H9 (cell line): ENCODE measurements around the gene ANKH. TPM values are rescaled to one million over a fixed set of nuclear protein-coding genes. Genes with fewer than 3 reads are reported as not detected.

Source experiments
- DNase-seq: peaks from one replicate; pipeline ENCODE4 v3.0.0-alpha.2; 2017
- H2AFZ ChIP-seq: one replicate; pipeline ENCODE4 v1.6.1; 2013; ENCODE audit warnings: mild to moderate bottlenecking, low read length, control low read depth, moderate library complexity
- H2AK5ac ChIP-seq: 2 replicates; pipeline ENCODE4 v1.6.1; 2013; ENCODE audit warnings: low read length, control low read depth, mixed read lengths; ENCODE audit not compliant: insufficient read length
- H2BK120ac ChIP-seq: one replicate; pipeline ENCODE4 v1.6.1; 2013; ENCODE audit warnings: low read depth, mild to moderate bottlenecking, low read length, control low read depth, inconsistent platforms; ENCODE audit not compliant: poor library complexity, severe bottlenecking
- H2BK12ac ChIP-seq: 2 replicates; pipeline ENCODE4 v1.6.1; 2013; ENCODE audit warnings: low read length, control low read depth, mixed read lengths, low read depth; ENCODE audit not compliant: insufficient read length
- H2BK15ac ChIP-seq: 2 replicates; pipeline ENCODE4 v1.6.1; 2013; ENCODE audit warnings: low read depth, low read length, control low read depth
- H2BK20ac ChIP-seq: one replicate; pipeline ENCODE4 v1.6.1; 2013; ENCODE audit warnings: low read depth, mild to moderate bottlenecking, low read length, control low read depth, inconsistent platforms; ENCODE audit not compliant: poor library complexity, severe bottlenecking
- H2BK5ac ChIP-seq: 2 replicates; pipeline ENCODE4 v1.6.1; 2013; ENCODE audit warnings: low read length, control low read depth, mixed read lengths; ENCODE audit not compliant: insufficient read length
- H3K14ac ChIP-seq: 2 replicates; pipeline ENCODE4 v1.6.1; 2013; ENCODE audit warnings: low read length, control low read depth; ENCODE audit not compliant: insufficient read depth
- H3K18ac ChIP-seq: 2 replicates; pipeline ENCODE4 v1.6.1; 2013; ENCODE audit warnings: low read depth, mild to moderate bottlenecking, mixed read lengths, low read length, control low read depth; ENCODE audit not compliant: insufficient read length
- H3K23ac ChIP-seq: 2 replicates; pipeline ENCODE4 v1.6.1; 2013; ENCODE audit warnings: low read length, control low read depth, mixed read lengths, low read depth; ENCODE audit not compliant: insufficient read length
- H3K23me2 ChIP-seq: 2 replicates; pipeline ENCODE4 v1.6.1; 2013; ENCODE audit warnings: low read depth, mild to moderate bottlenecking, mixed read lengths, low read length, control low read depth; ENCODE audit not compliant: insufficient read length, poor library complexity, severe bottlenecking
- H3K27ac ChIP-seq: 2 replicates; pipeline ENCODE4 v1.5.1; 2013; ENCODE audit warnings: low read length, control low read depth, mixed read lengths, low read depth; ENCODE audit not compliant: insufficient read length
- H3K27me3 ChIP-seq: 2 replicates; pipeline ENCODE4 v1.6.1; 2013; ENCODE audit warnings: low read length, control low read depth, inconsistent platforms; ENCODE audit not compliant: insufficient read depth
- H3K4ac ChIP-seq: 2 replicates; pipeline ENCODE4 v1.6.1; 2013; ENCODE audit warnings: low read depth, mild to moderate bottlenecking, control low read depth, inconsistent platforms, low read length, moderate library complexity
- H3K4me1 ChIP-seq: 2 replicates; pipeline ENCODE4 v1.6.1; 2013; ENCODE audit warnings: low read length, control low read depth, inconsistent platforms; ENCODE audit not compliant: insufficient read depth
- H3K4me2 ChIP-seq: 2 replicates; pipeline ENCODE4 v1.6.1; 2013; ENCODE audit warnings: low read length, control low read depth, mixed read lengths; ENCODE audit not compliant: insufficient read length, insufficient read depth
- H3K56ac ChIP-seq: 2 replicates; pipeline ENCODE4 v1.6.1; 2013; ENCODE audit warnings: low read depth, mild to moderate bottlenecking, mixed read lengths, low read length, control low read depth; ENCODE audit not compliant: insufficient read length
- H3K79me1 ChIP-seq: 2 replicates; pipeline ENCODE4 v1.6.1; 2013; ENCODE audit warnings: low read depth, mild to moderate bottlenecking, moderate library complexity, low read length, control low read depth, inconsistent platforms; ENCODE audit not compliant: insufficient read depth, poor library complexity, severe bottlenecking
- H3K79me2 ChIP-seq: 2 replicates; pipeline ENCODE4 v1.6.1; 2013; ENCODE audit warnings: low read length, control low read depth, inconsistent platforms; ENCODE audit not compliant: insufficient read depth
- H3K9ac ChIP-seq: 2 replicates; pipeline ENCODE4 v1.6.1; 2013; ENCODE audit warnings: low read length, control low read depth, mixed read lengths; ENCODE audit not compliant: insufficient read length; ENCODE audit errors: extremely low read depth
- H3K9me3 ChIP-seq: one replicate; pipeline ENCODE4 v1.6.1; 2013; ENCODE audit warnings: low read depth, low read length, inconsistent platforms; ENCODE audit not compliant: control insufficient read depth
- H3T11ph ChIP-seq: one replicate; pipeline ENCODE4 v1.6.1; 2013; ENCODE audit warnings: mild to moderate bottlenecking, low read length, control low read depth, inconsistent platforms
- H4K20me1 ChIP-seq: one replicate; pipeline ENCODE4 v1.6.1; 2013; ENCODE audit not compliant: control insufficient read depth, insufficient read length, insufficient read depth
- H4K5ac ChIP-seq: 2 replicates; pipeline ENCODE4 v1.6.1; 2013; ENCODE audit warnings: low read depth, mild to moderate bottlenecking, mixed read lengths, low read length, control low read depth; ENCODE audit not compliant: insufficient read length
- H4K8ac ChIP-seq: replicated peaks from 2 replicates; pipeline ENCODE4 v1.6.1; 2013; ENCODE audit warnings: low read length, control low read depth, mixed read lengths, low read depth; ENCODE audit not compliant: insufficient read length
- H4K91ac ChIP-seq: 2 replicates; pipeline ENCODE4 v1.6.1; 2013; ENCODE audit warnings: low read depth, mild to moderate bottlenecking, moderate library complexity, mixed read lengths, low read length, control low read depth; ENCODE audit not compliant: insufficient read length
- H3K27ac Mint-ChIP-seq, 3 experiments: 2 replicates in 2 of 3; 3 replicates in 1 of 3; pipeline ENCODE4 v1.8.0; 2020 to 2021; ENCODE audit warnings: mixed read lengths in 3 of 3, mild to moderate bottlenecking in 1 of 3, moderate library complexity in 1 of 3
- H3K27me3 Mint-ChIP-seq: 2 replicates; pipeline ENCODE4 v1.8.0; 2021; ENCODE audit warnings: low read depth, mild to moderate bottlenecking, moderate library complexity, mixed read lengths
- H3K36me3 Mint-ChIP-seq, 3 experiments: 2 replicates in 2 of 3; 3 replicates in 1 of 3; pipeline ENCODE4 v1.8.0; 2020 to 2021; ENCODE audit warnings: low read depth in 3 of 3, mixed read lengths in 3 of 3; ENCODE audit not compliant: insufficient read depth in 1 of 3
- H3K4me1 Mint-ChIP-seq, 2 experiments: 2 replicates each; pipeline ENCODE4 v1.8.0; 2020; ENCODE audit warnings: mixed read lengths in 2 of 2
- H3K4me3 Mint-ChIP-seq, 2 experiments: 2 replicates in 1 of 2; 3 replicates in 1 of 2; pipeline ENCODE4 v1.8.0; 2020 to 2021; ENCODE audit warnings: mild to moderate bottlenecking in 2 of 2, mixed read lengths in 2 of 2, moderate library complexity in 1 of 2
- H3K9me3 Mint-ChIP-seq, 2 experiments: 2 replicates in 1 of 2; 3 replicates in 1 of 2; pipeline ENCODE4 v1.8.0; 2020; ENCODE audit warnings: mild to moderate bottlenecking in 2 of 2, mixed read lengths in 2 of 2, moderate library complexity in 1 of 2
- CTCF ChIP-seq: fragments of 200-600 bp; sonication (generic); conservative IDR thresholded peaks from 3 replicates; pipeline ENCODE4 v1.8.0; 2021; ENCODE audit warnings: antibody characterized with exemption, mild to moderate bottlenecking
- WGBS: extraction: QIAGEN DNeasy Blood & Tissue Kit; methylation state at CpG from one replicate; pipeline ENCODE4 v1.1.7; 2013; ENCODE audit warnings: missing lambda C conversion rate, low lambda C conversion rate, mixed read lengths; ENCODE audit not compliant: insufficient read length; ENCODE audit errors: extremely low coverage; 5-methylcytosine and 5-hydroxymethylcytosine counted together
- total RNA-seq: library from RNA; stranded (reverse); gene quantifications from 2 replicates; pipeline ENCODE4 v1.2.1, GENCODE V29; 2021

ANKH gene
- total RNA-seq, 1 experiment from 2014 or later, result 9.6 TPM

GRCh38 chr5:14678773-14679334, 192.7 kb downstream of the ANKH start:
- peaks cover 3% of the 10 kb centered on the region; the same call in 1 of the 2 replicates for H3K79me2 ChIP-seq
- no peak overlapping the region for H2BK120ac ChIP-seq
- no peaks in the 10 kb centered on the region for H3K27me3 Mint-ChIP-seq
- no peak overlapping the region for H2BK20ac ChIP-seq
- H3K4me3 Mint-ChIP-seq, result no peak overlapping the region
- no peaks in the 10 kb centered on the region for H3K27me3 ChIP-seq
- no peak for DNase-seq
- H3K23me2 ChIP-seq, result no peaks in the 10 kb centered on the region
- no peak overlapping the region for H2BK5ac ChIP-seq
- no peak overlapping the region for H3K14ac ChIP-seq
- no peaks in the 10 kb centered on the region for H4K20me1 ChIP-seq
- H3K4me2 ChIP-seq, result no peak overlapping the region
- no peak overlapping the region for H3K4ac ChIP-seq
- no peak overlapping the region for H4K5ac ChIP-seq
- no peak overlapping the region for H3K27ac ChIP-seq
- no peak overlapping the region for H3K56ac ChIP-seq
- no peaks in the 10 kb centered on the region for H3K9me3 Mint-ChIP-seq
- H3T11ph ChIP-seq, result no peak overlapping the region
- no peak overlapping the region for H2BK12ac ChIP-seq
- no peak overlapping the region for H2AK5ac ChIP-seq
- H2AFZ ChIP-seq, result no peak overlapping the region
- no peak overlapping the region for H4K8ac ChIP-seq
- H3K18ac ChIP-seq, result no peak overlapping the region
- H2BK15ac ChIP-seq, result no peak overlapping the region
- no peak overlapping the region for H3K9ac ChIP-seq
- H3K4me1 Mint-ChIP-seq, result peaks cover 15 to 20% of the 10 kb centered on the region in 2 experiments
- WGBS, result no CpG with 5 or more reads among the region's 5 CpGs
- no peaks in the 10 kb centered on the region for H3K9me3 ChIP-seq
- no peaks in the 10 kb centered on the region for H3K79me1 ChIP-seq
- H3K23ac ChIP-seq, result no peak overlapping the region
- no peak for TF ChIP-seq CTCF
- H3K36me3 Mint-ChIP-seq, result peaks cover 11 to 37% (median 30%) of the 10 kb centered on the region in 3 experiments; a peak in 5 of 7 replicates
- H3K27ac Mint-ChIP-seq, result peak overlapping the region in 2 of 3 experiments; percentile 34 to 56; a peak in 2 of 7 replicates
- H3K4me1 ChIP-seq, result peaks cover 4% of the 10 kb centered on the region; the same call in 1 of the 2 replicates
- H4K91ac ChIP-seq, result no peak overlapping the region
